CD4-positive, alpha-beta T cell treated with Interleukin-10 for 1 hour (primary cell): ENCODE data around the gene PLVAP.

Experiments
- DNase-seq: peaks from one replicate; pipeline ENCODE4 v3.0.0-alpha.2; 2020

Gene PLVAP

GRCh38 chr19:17353386-17353785 is 23.8 kb downstream of the PLVAP start:
- no peak for DNase-seq

GRCh38 chr19:17352608-17353280 is 24.4 kb downstream of the PLVAP start:
- DNase-seq = no peak

GRCh38 chr19:17351815-17352435 is 25.2 kb downstream of the PLVAP start:
- DNase-seq = no peak

- DNase-seq = no peak
Observed at GRCh38 chr19:17348700-17349099, 28.4 kb downstream of the PLVAP start.

GRCh38 chr19:17347877-17348276 is 29.3 kb downstream of the PLVAP start:
- no peak for DNase-seq

- no peak for DNase-seq
Observed at GRCh38 chr19:17347361-17347760, 29.8 kb downstream of the PLVAP start.

GRCh38 chr19:17346109-17346671 is 31.0 kb downstream of the PLVAP start:
- DNase-seq = peak; percentile 78

- DNase-seq = no peak
Observed at GRCh38 chr19:17341845-17342244, 35.3 kb downstream of the PLVAP start.

GRCh38 chr19:17341386-17341785 is 35.8 kb downstream of the PLVAP start:
- no peak for DNase-seq

- DNase-seq = no peak
Observed at GRCh38 chr19:17340871-17341357, 36.2 kb downstream of the PLVAP start.

- DNase-seq = no peak
Observed at GRCh38 chr19:17340302-17340870, 36.8 kb downstream of the PLVAP start.

- DNase-seq = peak; percentile 36
Observed at GRCh38 chr19:17339088-17339741, 37.9 kb downstream of the PLVAP start.

- no peak for DNase-seq
Observed at GRCh38 chr19:17338433-17339078, 38.6 kb downstream of the PLVAP start.

GRCh38 chr19:17337675-17338432 is 39.3 kb downstream of the PLVAP start:
- peak; percentile 31 for DNase-seq

GRCh38 chr19:17336872-17337674 is 40.1 kb downstream of the PLVAP start, which contains the start of gene GTPBP3:
Gene GTPBP3 (plus strand): TSS chr19:17337553. CDS start chr19:17337612, 59 bp downstream.
- peak; percentile 98 for DNase-seq

GRCh38 chr19:17335575-17335974 is 41.6 kb downstream of the PLVAP start:
- no peak for DNase-seq

- DNase-seq = peak; percentile 99
Observed at GRCh38 chr19:17334414-17335409, 42.4 kb downstream of the PLVAP start, which contains the start of gene ANO8. Gene ANO8 (minus strand): TSS chr19:17334855. CDS start chr19:17334670, 185 bp downstream.

GRCh38 chr19:17333611-17334413 is 43.3 kb downstream of the PLVAP start:
- peak; percentile 74 for DNase-seq
